Osteocyte (in vitro differentiated cells): Measurements from ENCODE around the gene CASS4. TPM values are rescaled to one million over a fixed set of nuclear protein-coding genes. Genes with fewer than 3 reads are reported as not detected.
A peak's percentile ranks its signal among the peaks of the same experiment; 100 is the strongest.

Experiments used
- DNase-seq: peaks from one replicate; pipeline ENCODE4 v3.0.0; 2021; ENCODE audit warnings: mixed read lengths; ENCODE audit not compliant: unreplicated experiment; ENCODE audit errors: extremely low spot score
- H3K27ac Mint-ChIP-seq: one replicate; pipeline ENCODE4 v1.8.0; 2021; ENCODE audit warnings: mild to moderate bottlenecking, mixed read lengths; ENCODE audit not compliant: unreplicated experiment
- H3K27me3 Mint-ChIP-seq: one replicate; pipeline ENCODE4 v1.8.0; 2021; ENCODE audit warnings: mixed read lengths; ENCODE audit not compliant: unreplicated experiment
- H3K36me3 Mint-ChIP-seq: one replicate; pipeline ENCODE4 v1.8.0; 2021; ENCODE audit warnings: mixed read lengths; ENCODE audit not compliant: unreplicated experiment
- H3K4me1 Mint-ChIP-seq: one replicate; pipeline ENCODE4 v1.8.0; 2021; ENCODE audit warnings: mixed read lengths; ENCODE audit not compliant: unreplicated experiment
- H3K4me3 Mint-ChIP-seq: one replicate; pipeline ENCODE4 v1.8.0; 2021; ENCODE audit warnings: mild to moderate bottlenecking, moderate library complexity, mixed read lengths; ENCODE audit not compliant: unreplicated experiment
- H3K9me3 Mint-ChIP-seq: one replicate; pipeline ENCODE4 v1.8.0; 2021; ENCODE audit warnings: mixed read lengths; ENCODE audit not compliant: unreplicated experiment
- total RNA-seq: library from RNA; stranded (reverse); gene quantifications from 2 replicates; pipeline ENCODE4 v1.2.1, GENCODE V29; 2021
- TF ChIP-seq, protein P1 (sequence below): fragments of 200-600 bp; sonication (generic); IDR thresholded peaks from 2 replicates; pipeline ENCODE4 v1.5.0; 2021; ENCODE audit warnings: antibody characterized with exemption, mild to moderate bottlenecking, moderate library complexity

CASS4 gene
- total RNA-seq, 1 donor from 2014 or later: not detected

DNA sequence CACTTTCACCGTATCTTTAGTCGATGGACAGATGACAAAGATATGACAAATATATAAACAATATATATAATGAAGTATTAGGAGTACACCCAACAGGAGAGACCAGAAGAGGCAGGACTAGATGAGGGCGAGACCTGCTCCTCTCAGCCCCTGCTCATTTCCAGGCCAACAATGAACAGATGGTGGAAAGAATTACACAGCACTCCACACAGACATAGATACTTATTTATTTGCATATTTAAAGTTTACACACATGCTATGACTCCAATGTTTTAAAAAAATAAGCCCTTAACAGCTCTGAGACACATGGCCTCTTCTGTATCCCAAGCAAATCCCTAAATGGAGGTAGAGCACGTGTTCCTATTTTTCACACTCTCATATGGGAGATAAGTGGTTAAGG is 42.9 kb upstream of the CASS4 start:
- Mint-ChIP-seq H3K9me3 (no peaks in the 10 kb centered on the region), H3K27ac (no peak overlapping the region), H3K27me3 (no peaks in the 10 kb centered on the region), H3K4me3 (no peak overlapping the region), H3K36me3 (peaks cover 36% of the 10 kb centered on the region), H3K4me1 (peaks cover 7% of the 10 kb centered on the region)
- DNase-seq: no peak
- TF ChIP-seq, protein P1, sequence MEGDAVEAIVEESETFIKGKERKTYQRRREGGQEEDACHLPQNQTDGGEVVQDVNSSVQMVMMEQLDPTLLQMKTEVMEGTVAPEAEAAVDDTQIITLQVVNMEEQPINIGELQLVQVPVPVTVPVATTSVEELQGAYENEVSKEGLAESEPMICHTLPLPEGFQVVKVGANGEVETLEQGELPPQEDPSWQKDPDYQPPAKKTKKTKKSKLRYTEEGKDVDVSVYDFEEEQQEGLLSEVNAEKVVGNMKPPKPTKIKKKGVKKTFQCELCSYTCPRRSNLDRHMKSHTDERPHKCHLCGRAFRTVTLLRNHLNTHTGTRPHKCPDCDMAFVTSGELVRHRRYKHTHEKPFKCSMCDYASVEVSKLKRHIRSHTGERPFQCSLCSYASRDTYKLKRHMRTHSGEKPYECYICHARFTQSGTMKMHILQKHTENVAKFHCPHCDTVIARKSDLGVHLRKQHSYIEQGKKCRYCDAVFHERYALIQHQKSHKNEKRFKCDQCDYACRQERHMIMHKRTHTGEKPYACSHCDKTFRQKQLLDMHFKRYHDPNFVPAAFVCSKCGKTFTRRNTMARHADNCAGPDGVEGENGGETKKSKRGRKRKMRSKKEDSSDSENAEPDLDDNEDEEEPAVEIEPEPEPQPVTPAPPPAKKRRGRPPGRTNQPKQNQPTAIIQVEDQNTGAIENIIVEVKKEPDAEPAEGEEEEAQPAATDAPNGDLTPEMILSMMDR: no peak

DNA sequence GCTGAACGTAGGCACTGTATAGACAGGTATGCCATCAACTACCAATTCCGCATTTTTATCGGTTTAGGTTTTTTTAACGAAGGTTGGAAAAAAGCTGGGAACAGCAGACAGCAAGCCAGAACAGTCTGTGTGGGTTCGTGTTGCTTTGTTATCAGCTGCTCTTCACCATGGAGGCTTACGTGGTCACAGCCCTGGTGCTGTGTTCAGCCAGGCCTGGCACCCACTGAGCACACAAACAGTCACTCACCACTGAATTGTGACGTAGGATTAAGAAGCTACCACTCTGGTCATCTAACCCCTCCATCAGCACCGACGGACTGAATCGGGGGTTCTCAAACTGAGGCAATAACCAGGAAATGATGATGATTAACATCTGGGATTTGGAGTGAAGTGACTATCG is 40.1 kb upstream of the CASS4 start:
- TF ChIP-seq, protein P1: no peak
- Mint-ChIP-seq H3K36me3 (peaks cover 18% of the 10 kb centered on the region), H3K27ac (no peak overlapping the region), H3K4me3 (no peak overlapping the region), H3K9me3 (no peaks in the 10 kb centered on the region), H3K27me3 (no peaks in the 10 kb centered on the region), H3K4me1 (peaks cover 23% of the 10 kb centered on the region)
- peak; percentile 36 for DNase-seq

DNA sequence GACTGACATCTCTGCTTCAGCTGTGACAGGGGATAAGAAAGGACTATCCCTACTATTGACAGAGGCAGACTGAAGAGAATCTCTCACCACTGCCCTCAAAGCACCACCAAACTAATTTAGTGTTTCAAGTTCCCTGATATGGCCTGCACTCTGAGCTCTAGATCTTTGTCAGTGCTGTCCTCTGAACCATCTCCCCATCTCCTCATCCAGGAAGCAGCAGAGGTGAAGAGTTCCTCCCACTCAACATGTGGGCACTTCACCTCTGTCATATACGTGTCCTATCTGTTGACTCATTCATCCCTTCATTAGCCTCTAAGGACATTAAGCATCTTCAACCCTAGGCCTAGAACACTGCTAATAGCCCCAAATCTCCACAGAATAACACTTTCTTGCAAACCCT is 39.2 kb upstream of the CASS4 start:
- DNase-seq: peak; percentile 13
- TF ChIP-seq, protein P1: no peak
- Mint-ChIP-seq H3K9me3 (no peaks in the 10 kb centered on the region), H3K27me3 (no peaks in the 10 kb centered on the region), H3K27ac (peak overlapping the region; percentile 37), H3K4me1 (peaks cover 23% of the 10 kb centered on the region), H3K4me3 (no peak overlapping the region), H3K36me3 (peaks cover 12% of the 10 kb centered on the region)

DNA sequence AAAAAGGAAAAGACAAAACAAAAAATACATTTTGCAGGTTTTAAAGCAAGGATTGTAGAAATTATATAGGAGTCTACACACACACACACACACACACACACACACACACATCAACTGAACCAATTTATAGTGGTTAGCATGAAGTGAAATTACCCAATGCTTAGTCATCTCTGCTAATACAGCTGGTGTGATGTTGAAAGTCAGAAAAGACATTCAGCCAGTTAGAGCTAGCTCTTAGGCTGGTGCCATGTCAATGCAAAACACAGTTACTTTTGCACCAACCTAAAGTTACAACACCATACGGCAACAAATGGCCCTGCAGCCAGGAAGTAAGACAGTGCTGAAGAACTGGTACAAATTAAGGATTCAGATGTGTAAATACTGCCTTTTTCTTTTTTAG is 38.1 kb upstream of the CASS4 start:
- DNase-seq: no peak
- Mint-ChIP-seq H3K4me3 (no peak overlapping the region), H3K4me1 (peaks cover 18% of the 10 kb centered on the region), H3K9me3 (no peaks in the 10 kb centered on the region), H3K27me3 (no peaks in the 10 kb centered on the region), H3K27ac (peak overlapping the region; percentile 50), H3K36me3 (peaks cover 6% of the 10 kb centered on the region)
- TF ChIP-seq, protein P1: no peak

DNA sequence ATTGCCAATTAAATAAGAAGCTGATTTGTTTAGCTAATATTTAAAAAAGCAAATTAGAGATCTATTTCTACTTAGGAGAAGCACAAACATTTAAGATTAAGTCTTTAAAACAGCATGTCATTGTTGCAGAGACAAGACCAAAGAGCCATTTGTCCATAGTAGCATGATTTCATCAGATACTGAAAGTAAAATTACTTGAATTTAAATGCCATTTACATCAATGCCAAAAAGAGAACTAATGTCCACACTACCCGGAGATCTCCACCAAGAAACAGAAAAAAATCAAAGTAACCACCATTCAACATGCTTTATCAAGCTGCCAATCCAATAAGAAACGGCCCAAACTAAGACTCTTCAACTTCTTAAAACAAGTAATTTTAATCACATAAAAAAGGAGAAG is 35.7 kb upstream of the CASS4 start:
- H3K4me3 Mint-ChIP-seq: no peak overlapping the region

More for the DNA sequence above, 35.7 kb upstream of the CASS4 start:
- TF ChIP-seq, protein P1: no peak
- Mint-ChIP-seq H3K9me3 (no peaks in the 10 kb centered on the region), H3K4me1 (peaks cover 18% of the 10 kb centered on the region), H3K36me3 (peaks cover 3% of the 10 kb centered on the region), H3K27me3 (no peaks in the 10 kb centered on the region), H3K27ac (peak overlapping the region; percentile 62)
- no peak for DNase-seq
